Fibroblast of the aortic adventitia (primary cell): ENCODE measurements around the gene MYPOP. TPM values are rescaled to one million over a fixed set of nuclear protein-coding genes. Genes with fewer than 3 reads are reported as not detected.
A peak's percentile ranks its signal among the peaks of the same experiment; 100 is the strongest.

ENCODE experiments used
- DNase-seq: peaks from one replicate; pipeline ENCODE4 v3.0.0-alpha.2; 2010; ENCODE audit warnings: low read depth
- H3K4me3 ChIP-seq: 2 replicates; pipeline ENCODE4 v1.5.1; 2011; ENCODE audit warnings: low read depth, mild to moderate bottlenecking, control low read depth, low read length, moderate library complexity
- CTCF ChIP-seq: IDR thresholded peaks from 2 replicates; pipeline ENCODE4 v1.5.1; 2011; ENCODE audit warnings: mild to moderate bottlenecking, low read length, control low read depth, inconsistent platforms; ENCODE audit not compliant: insufficient read depth
- total RNA-seq: library from RNA; depleted of rRNA; stranded (reverse); fragments of >200 nt; gene quantifications from 2 replicates; pipeline ENCODE4 v1.2.3, GENCODE V29; 2012; ENCODE audit warnings: low replicate concordance

Gene MYPOP
- total RNA-seq, 1 donor = 2.4 TPM

DNA sequence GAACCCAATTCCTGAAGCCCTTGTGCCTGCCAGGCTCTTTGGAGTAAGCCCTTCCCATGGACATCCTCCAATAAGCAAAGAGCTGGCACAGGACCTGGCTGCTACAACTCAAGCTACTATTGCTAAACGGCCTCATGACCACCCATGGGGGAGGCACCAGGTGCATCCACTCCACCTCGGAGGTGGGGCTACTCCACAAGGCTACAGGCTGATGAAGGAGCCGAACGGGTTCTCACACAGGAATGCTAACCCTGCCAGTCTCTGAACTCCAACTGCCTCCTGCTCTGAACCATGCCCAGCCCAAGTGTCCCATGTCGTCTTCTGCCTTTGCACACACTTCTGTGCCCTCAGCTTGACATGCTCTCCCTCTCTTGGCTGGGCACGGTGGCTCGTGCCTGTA lies 49.4 kb downstream of the MYPOP start:
- TF ChIP-seq CTCF = no peak
- DNase-seq = no peak
- no peak overlapping the region for H3K4me3 ChIP-seq

DNA sequence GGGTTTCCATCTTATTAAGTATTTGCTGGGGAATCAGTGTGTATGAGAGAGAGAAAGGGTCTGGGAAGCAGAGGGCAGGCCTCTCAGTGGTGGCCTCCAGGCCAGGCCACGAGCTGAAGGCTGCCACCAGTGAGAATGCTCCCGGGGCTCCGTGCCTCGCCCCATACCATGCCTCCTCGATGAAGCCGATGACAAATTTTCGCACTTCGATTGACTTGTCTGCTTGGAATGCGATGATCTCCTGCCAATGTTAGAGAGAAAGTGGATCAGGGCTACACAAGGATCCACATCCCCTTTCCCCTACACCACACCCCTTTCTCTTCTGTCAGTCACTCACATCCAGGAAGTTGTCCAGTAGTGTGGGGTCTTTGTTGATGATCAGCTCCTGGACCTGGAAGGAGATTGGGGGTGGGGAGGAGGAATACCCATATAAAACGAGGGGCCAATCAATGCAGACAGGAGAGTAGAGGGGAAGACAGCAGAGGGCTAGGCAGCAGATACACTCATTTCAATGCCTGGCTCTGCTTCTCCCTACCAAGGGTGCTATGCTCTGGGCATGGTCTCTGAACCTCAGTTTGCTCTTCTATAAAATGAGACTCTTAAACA lies 50.2 kb downstream of the MYPOP start:
- DNase-seq = no peak
- TF ChIP-seq CTCF = no peak

GRCh38 chr19:45848922-45849321 lies 53.5 kb downstream of the MYPOP start:
- DNase-seq = peak; percentile 4
- TF ChIP-seq CTCF = peak; percentile 37
- H3K4me3 ChIP-seq = no peak overlapping the region

More for the DNA sequence above, 50.2 kb downstream of the MYPOP start:
- H3K4me3 ChIP-seq = no peak overlapping the region

DNA sequence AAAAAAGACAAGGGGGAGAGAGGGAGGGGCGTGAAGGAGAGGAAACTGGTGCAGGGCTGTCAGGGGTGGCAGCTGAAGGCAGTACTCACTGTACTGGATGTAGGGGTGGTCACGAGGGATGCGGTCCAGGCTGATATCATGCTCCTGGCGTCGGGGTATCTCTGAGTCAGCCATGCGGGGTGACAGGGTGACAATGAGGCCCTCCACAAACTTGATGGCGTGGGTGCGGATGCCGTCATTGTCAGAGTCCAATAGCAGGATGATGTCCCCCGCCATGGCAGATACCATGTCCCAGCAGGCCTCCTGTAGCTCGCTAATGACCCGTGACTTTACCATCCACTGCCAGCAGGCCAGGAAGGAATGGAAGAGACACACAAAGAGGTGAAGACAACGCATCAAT lies 54.8 kb downstream of the MYPOP start:
- no peak for TF ChIP-seq CTCF
- no peak overlapping the region for H3K4me3 ChIP-seq
- DNase-seq = no peak

DNA sequence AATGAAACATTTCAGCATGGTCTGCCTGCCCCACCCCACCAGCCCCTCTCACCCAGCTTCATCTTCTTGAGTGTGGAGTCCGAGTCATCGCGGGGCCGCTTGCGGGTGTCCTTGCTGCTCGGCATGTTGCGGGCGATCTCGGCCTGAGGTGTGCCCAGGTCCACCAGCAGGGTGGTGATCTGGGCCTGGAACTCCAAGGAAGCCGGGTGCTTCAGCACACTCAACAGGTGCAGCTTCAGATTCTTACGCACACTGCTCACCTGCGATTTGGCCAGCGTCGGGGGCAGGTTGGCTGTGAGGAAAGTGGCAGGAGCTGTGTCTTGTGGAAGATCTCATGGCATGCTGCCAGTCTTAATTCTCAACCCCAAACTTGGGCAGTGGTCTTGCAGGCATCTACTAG lies 60.2 kb downstream of the MYPOP start:
- no peak for DNase-seq
- no peak for TF ChIP-seq CTCF
- H3K4me3 ChIP-seq = no peak overlapping the region

Other genes starting within 250 kb of the MYPOP start
- 0.57 TPM in 1 of 2 replicates, not detected in the other for gene GIPR, start 234.4 kb downstream of the MYPOP start, total RNA-seq
- gene SNRPD2, start 210.7 kb downstream of the MYPOP start, total RNA-seq = 303 and 325 TPM in 2 replicates
- gene QPCTL, start 209.9 kb downstream of the MYPOP start, total RNA-seq = 3.3 and 8.0 TPM in 2 replicates
- gene FBXO46, start 171.7 kb downstream of the MYPOP start, total RNA-seq = 6.6 and 6.8 TPM in 2 replicates
- not detected in 2 replicates for gene MEIOSIN, start 169.2 kb downstream of the MYPOP start, total RNA-seq
- gene SIX5, start 133.4 kb downstream of the MYPOP start, total RNA-seq = 9.5 and 16.4 TPM in 2 replicates
- gene DMPK, start 120.1 kb downstream of the MYPOP start, total RNA-seq = 46.5 and 85.2 TPM in 2 replicates
- gene DMWD, start 109.8 kb downstream of the MYPOP start, total RNA-seq = 28.6 and 41.4 TPM in 2 replicates
- 0.18 TPM in 1 of 2 replicates, not detected in the other for gene RSPH6A, start 87.3 kb downstream of the MYPOP start, total RNA-seq
- 21.3 and 38.1 TPM in 2 replicates for gene SYMPK, start 39.5 kb downstream of the MYPOP start, total RNA-seq
- gene FOXA3, start 38.3 kb downstream of the MYPOP start, total RNA-seq = not detected in 2 replicates
- 21.3 and 25.7 TPM in 2 replicates for gene IRF2BP1, start 16.5 kb downstream of the MYPOP start, total RNA-seq
- gene NANOS2, start 12.2 kb upstream of the MYPOP start, total RNA-seq = not detected in 2 replicates
- gene NOVA2, start 71.3 kb upstream of the MYPOP start, total RNA-seq = under 0.01 and 0.27 TPM in 2 replicates
- 5.4 and 5.7 TPM in 2 replicates for gene CCDC61, start 92.9 kb upstream of the MYPOP start, total RNA-seq
- not detected in 2 replicates for gene PGLYRP1, start 120.4 kb upstream of the MYPOP start, total RNA-seq
- 0.27 and 0.74 TPM in 2 replicates for gene IGFL4, start 138.4 kb upstream of the MYPOP start, total RNA-seq
- gene IGFL3, start 222.1 kb upstream of the MYPOP start, total RNA-seq = not detected in 2 replicates
- gene IGFL2, start 245.6 kb upstream of the MYPOP start, total RNA-seq = 0.09 TPM in 1 of 2 replicates, not detected in the other